ENCODE measurements around the gene SENP1.

- no peak for TF ChIP-seq MAZ (IDR thresholded peaks at IDR 0.05; ENCODE audit: borderline replicate concordance, low read depth, low read length)
- TF ChIP-seq CTCF (IDR thresholded peaks at IDR 0.05): no peak
- TF ChIP-seq RCOR1 (IDR thresholded peaks at IDR 0.05; ENCODE audit: low read depth, low read length): no peak
- no peak for TF ChIP-seq NFE2L2 (conservative IDR thresholded peaks at IDR 0.05; ENCODE audit: low read length)
- no peak for TF ChIP-seq HDAC2 (IDR thresholded peaks at IDR 0.05)
- no peak for TF ChIP-seq HOXA7 (CRISPR knock-in tag; IDR thresholded peaks at IDR 0.05)
- TF ChIP-seq POLR2A (IDR thresholded peaks at IDR 0.05; ENCODE audit: low read length): no peak
- TF ChIP-seq USF2 (IDR thresholded peaks at IDR 0.05): no peak
- no peak for TF ChIP-seq RAD21 (conservative IDR thresholded peaks at IDR 0.05 in 1 of 2, IDR thresholded peaks at IDR 0.05 in 1 of 2)
- TF ChIP-seq JUN (IDR thresholded peaks at IDR 0.05): no peak
- no peak for TF ChIP-seq CHD4 (IDR thresholded peaks at IDR 0.05; ENCODE audit: borderline replicate concordance)
- TF ChIP-seq HMGXB4 (CRISPR knock-in tag; IDR thresholded peaks at IDR 0.05; ENCODE audit: borderline replicate concordance): no peak
- TF ChIP-seq SMC3 (IDR thresholded peaks at IDR 0.05): no peak
- TF ChIP-seq ESRRA (IDR thresholded peaks at IDR 0.05; ENCODE audit: borderline replicate concordance, low read length): no peak
These were observed 35.8 kb downstream of the SENP1 start for GRCh38 chr12:48070033-48070432.

Data from A549 (cell line).